ENCODE measurements around the gene BABAM2. TPM values are rescaled to one million over a fixed set of nuclear protein-coding genes. Genes with fewer than 3 reads are reported as not detected.
A peak's percentile ranks its signal among the peaks of the same experiment; 100 is the strongest.

BABAM2 gene
- total RNA-seq, 1 donor from 2014 or later: 46.7 TPM

GRCh38 chr2:28354920-28355520 is 464.5 kb downstream of the BABAM2 start:
- intact Hi-C loops (cut with micrococcal nuclease): no loop called here
- peaks cover 21% of the 10 kb centered on the region for H3K4me1 Mint-ChIP-seq
- H3K36me3 Mint-ChIP-seq (ENCODE audit: low read depth): no peaks in the 10 kb centered on the region
- no peak overlapping the region for H3K27ac Mint-ChIP-seq
- H3K4me3 Mint-ChIP-seq: no peak overlapping the region
- no peaks in the 10 kb centered on the region for H3K27me3 Mint-ChIP-seq
- H3K9me3 Mint-ChIP-seq: no peaks in the 10 kb centered on the region
- no peak for DNase-seq

- Mint-ChIP-seq H3K4me3 (no peak overlapping the region), H3K27ac (no peak overlapping the region), H3K9me3 (no peaks in the 10 kb centered on the region), H3K27me3 (no peaks in the 10 kb centered on the region), H3K36me3 (ENCODE audit: low read depth) (no peaks in the 10 kb centered on the region), H3K4me1 (peaks cover 25% of the 10 kb centered on the region)
- intact Hi-C loops (cut with micrococcal nuclease): no loop called here
- no peak for DNase-seq
These were observed 465.1 kb downstream of the BABAM2 start for GRCh38 chr2:28355521-28356094.

GRCh38 chr2:28356095-28356911 is 465.8 kb downstream of the BABAM2 start:
- Mint-ChIP-seq H3K27me3 (no peaks in the 10 kb centered on the region), H3K4me1 (peaks cover 29% of the 10 kb centered on the region), H3K9me3 (no peaks in the 10 kb centered on the region), H3K36me3 (ENCODE audit: low read depth) (no peaks in the 10 kb centered on the region), H3K4me3 (no peak overlapping the region), H3K27ac (no peak overlapping the region)
- DNase-seq: no peak
- intact Hi-C loops (cut with micrococcal nuclease): no loop called here

- no peaks in the 10 kb centered on the region for H3K9me3 Mint-ChIP-seq
- H3K27ac Mint-ChIP-seq: peak overlapping the region; percentile 34
- intact Hi-C loops (cut with micrococcal nuclease): no loop called here
- peaks cover 30% of the 10 kb centered on the region for H3K4me1 Mint-ChIP-seq
- no peak overlapping the region for H3K4me3 Mint-ChIP-seq
- no peaks in the 10 kb centered on the region for H3K36me3 Mint-ChIP-seq (ENCODE audit: low read depth)
- peaks cover 2% of the 10 kb centered on the region for H3K27me3 Mint-ChIP-seq
- no peak for DNase-seq
These were observed 466.5 kb downstream of the BABAM2 start for GRCh38 chr2:28357055-28357454.

- Mint-ChIP-seq H3K4me1 (peaks cover 39% of the 10 kb centered on the region), H3K9me3 (no peaks in the 10 kb centered on the region), H3K36me3 (ENCODE audit: low read depth) (no peaks in the 10 kb centered on the region), H3K27ac (peak overlapping the region; percentile 67), H3K27me3 (peaks cover 5% of the 10 kb centered on the region), H3K4me3 (no peak overlapping the region)
- intact Hi-C loops (cut with micrococcal nuclease): no loop called here
- no peak for DNase-seq
These were observed 467.6 kb downstream of the BABAM2 start for GRCh38 chr2:28357948-28358667.

GRCh38 chr2:28358668-28359201 is 468.2 kb downstream of the BABAM2 start:
- Mint-ChIP-seq H3K27ac (peak overlapping the region; percentile 93), H3K9me3 (no peaks in the 10 kb centered on the region), H3K4me3 (peak overlapping the region; percentile 72), H3K36me3 (ENCODE audit: low read depth) (no peaks in the 10 kb centered on the region), H3K27me3 (peaks cover 5% of the 10 kb centered on the region), H3K4me1 (peaks cover 41% of the 10 kb centered on the region)
- DNase-seq: peak; percentile 75
- intact Hi-C loops (cut with micrococcal nuclease): loop anchor here (1.0 kb wide), 1 partner anchor 32 kb away; no protein-coding TSS in a partner anchor

GRCh38 chr2:28359222-28360057 is 468.9 kb downstream of the BABAM2 start:
- no peaks in the 10 kb centered on the region for H3K9me3 Mint-ChIP-seq
- H3K27me3 Mint-ChIP-seq: peaks cover 5% of the 10 kb centered on the region
- intact Hi-C loops (cut with micrococcal nuclease): loop anchor here (1.0 kb wide), 1 partner anchor 31 kb away; no protein-coding TSS in a partner anchor
- peak overlapping the region; percentile 72 for H3K4me3 Mint-ChIP-seq
- peak; percentile 96 for DNase-seq
- peaks cover 45% of the 10 kb centered on the region for H3K4me1 Mint-ChIP-seq
- H3K27ac Mint-ChIP-seq: peak overlapping the region; percentile 93
- H3K36me3 Mint-ChIP-seq (ENCODE audit: low read depth): no peaks in the 10 kb centered on the region

GRCh38 chr2:28360058-28360717 is 469.7 kb downstream of the BABAM2 start:
- no peak overlapping the region for H3K4me3 Mint-ChIP-seq
- intact Hi-C loops (cut with micrococcal nuclease): no loop called here
- H3K4me1 Mint-ChIP-seq: peaks cover 52% of the 10 kb centered on the region
- no peaks in the 10 kb centered on the region for H3K36me3 Mint-ChIP-seq (ENCODE audit: low read depth)
- peak overlapping the region; percentile 29 for H3K27ac Mint-ChIP-seq
- H3K27me3 Mint-ChIP-seq: peaks cover 5% of the 10 kb centered on the region
- no peaks in the 10 kb centered on the region for H3K9me3 Mint-ChIP-seq
- DNase-seq: no peak

GRCh38 chr2:28360718-28361293 is 470.3 kb downstream of the BABAM2 start:
- no peak for DNase-seq
- Mint-ChIP-seq H3K4me1 (peaks cover 57% of the 10 kb centered on the region), H3K9me3 (no peaks in the 10 kb centered on the region), H3K27ac (no peak overlapping the region), H3K4me3 (no peak overlapping the region), H3K27me3 (peaks cover 5% of the 10 kb centered on the region), H3K36me3 (ENCODE audit: low read depth) (no peaks in the 10 kb centered on the region)
- intact Hi-C loops (cut with micrococcal nuclease): no loop called here

- no peak overlapping the region for H3K27ac Mint-ChIP-seq
- peaks cover 68% of the 10 kb centered on the region for H3K4me1 Mint-ChIP-seq
- intact Hi-C loops (cut with micrococcal nuclease): no loop called here
- no peak overlapping the region for H3K4me3 Mint-ChIP-seq
- no peaks in the 10 kb centered on the region for H3K9me3 Mint-ChIP-seq
- DNase-seq: no peak
- no peaks in the 10 kb centered on the region for H3K36me3 Mint-ChIP-seq (ENCODE audit: low read depth)
- H3K27me3 Mint-ChIP-seq: peaks cover 5% of the 10 kb centered on the region
These were observed 471.6 kb downstream of the BABAM2 start for GRCh38 chr2:28361991-28362710.

- intact Hi-C loops (cut with micrococcal nuclease): no loop called here
- H3K4me3 Mint-ChIP-seq: no peak overlapping the region
- H3K36me3 Mint-ChIP-seq (ENCODE audit: low read depth): no peaks in the 10 kb centered on the region
- DNase-seq: no peak
- peaks cover 71% of the 10 kb centered on the region for H3K4me1 Mint-ChIP-seq
- H3K27me3 Mint-ChIP-seq: peaks cover 5% of the 10 kb centered on the region
- H3K27ac Mint-ChIP-seq: no peak overlapping the region
- H3K9me3 Mint-ChIP-seq: no peaks in the 10 kb centered on the region
These were observed 472.5 kb downstream of the BABAM2 start for GRCh38 chr2:28362991-28363521.

All from activated CD4-positive, alpha-beta T cell treated with anti-CD3 and anti-CD28 coated beads, Interleukin-2, amount 10 ng/mL, durations not matched to agents 24 days and 14 days (primary cell).